ENCODE results near the gene PLA2R1.
A peak's percentile ranks its signal among the peaks of the same experiment; 100 is the strongest.

Gene PLA2R1

DNA sequence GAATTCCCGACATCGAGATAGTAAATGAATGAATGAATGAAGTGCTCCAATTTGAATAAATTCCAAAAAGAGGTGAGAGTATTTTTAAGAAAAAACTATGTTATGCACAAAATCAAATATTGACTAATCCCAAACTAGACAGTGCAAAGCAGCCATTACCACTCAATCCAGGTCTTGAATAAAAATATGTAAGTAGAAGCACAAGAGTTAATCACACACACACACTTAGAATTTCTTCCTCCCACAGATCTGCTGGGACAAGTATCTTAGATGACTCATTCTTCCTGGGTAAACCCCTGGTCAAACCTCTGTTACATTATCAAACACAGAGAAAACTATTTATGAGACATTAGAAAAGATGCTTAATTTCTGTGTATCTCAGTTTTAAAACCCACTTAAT, 102.0 kb downstream of the PLA2R1 start:
- Histone ChIP-seq H3K79me2 (ENCODE audit: insufficient read depth, low read length) (no peaks in the 10 kb centered on the region), H3K9ac (ENCODE audit: low read depth, low read length, poor library complexity, severe bottlenecking) (no peak overlapping the region), H4K20me1 (ENCODE audit: insufficient read depth, low read length, poor library complexity, severe bottlenecking) (no peaks in the 10 kb centered on the region), H3K9me2 (replicated peaks; ENCODE audit: low read depth, low read length) (no peaks in the 10 kb centered on the region), H3K9me3 (ENCODE audit: insufficient read depth, low read depth, low read length) (no peaks in the 10 kb centered on the region), H3K36me3 (ENCODE audit: insufficient read depth, low read length) (no peaks in the 10 kb centered on the region), H3K4me3 (ENCODE audit: low read length, poor library complexity, severe bottlenecking) (no peak overlapping the region), H3F3A (ENCODE audit: low read depth) (no peaks in the 10 kb centered on the region), H2AFZ (ENCODE audit: low read length) (no peak overlapping the region), H3K27me3 (ENCODE audit: insufficient read depth, low read length, poor library complexity, severe bottlenecking) (no peaks in the 10 kb centered on the region), H3K4me2 (ENCODE audit: low read depth, low read length, poor library complexity, severe bottlenecking) (peak overlapping the region; percentile 33), H3K4me1 (ENCODE audit: insufficient read depth, low read length, poor library complexity, severe bottlenecking) (peaks cover 12% of the 10 kb centered on the region)
- no peak for TF ChIP-seq EZH2phosphoT487 (IDR thresholded peaks at IDR 0.05; ENCODE audit: borderline replicate concordance)
- TF ChIP-seq, protein P1, sequence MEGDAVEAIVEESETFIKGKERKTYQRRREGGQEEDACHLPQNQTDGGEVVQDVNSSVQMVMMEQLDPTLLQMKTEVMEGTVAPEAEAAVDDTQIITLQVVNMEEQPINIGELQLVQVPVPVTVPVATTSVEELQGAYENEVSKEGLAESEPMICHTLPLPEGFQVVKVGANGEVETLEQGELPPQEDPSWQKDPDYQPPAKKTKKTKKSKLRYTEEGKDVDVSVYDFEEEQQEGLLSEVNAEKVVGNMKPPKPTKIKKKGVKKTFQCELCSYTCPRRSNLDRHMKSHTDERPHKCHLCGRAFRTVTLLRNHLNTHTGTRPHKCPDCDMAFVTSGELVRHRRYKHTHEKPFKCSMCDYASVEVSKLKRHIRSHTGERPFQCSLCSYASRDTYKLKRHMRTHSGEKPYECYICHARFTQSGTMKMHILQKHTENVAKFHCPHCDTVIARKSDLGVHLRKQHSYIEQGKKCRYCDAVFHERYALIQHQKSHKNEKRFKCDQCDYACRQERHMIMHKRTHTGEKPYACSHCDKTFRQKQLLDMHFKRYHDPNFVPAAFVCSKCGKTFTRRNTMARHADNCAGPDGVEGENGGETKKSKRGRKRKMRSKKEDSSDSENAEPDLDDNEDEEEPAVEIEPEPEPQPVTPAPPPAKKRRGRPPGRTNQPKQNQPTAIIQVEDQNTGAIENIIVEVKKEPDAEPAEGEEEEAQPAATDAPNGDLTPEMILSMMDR (conservative IDR thresholded peaks at IDR 0.05; ENCODE audit: low read length): no peak

DNA sequence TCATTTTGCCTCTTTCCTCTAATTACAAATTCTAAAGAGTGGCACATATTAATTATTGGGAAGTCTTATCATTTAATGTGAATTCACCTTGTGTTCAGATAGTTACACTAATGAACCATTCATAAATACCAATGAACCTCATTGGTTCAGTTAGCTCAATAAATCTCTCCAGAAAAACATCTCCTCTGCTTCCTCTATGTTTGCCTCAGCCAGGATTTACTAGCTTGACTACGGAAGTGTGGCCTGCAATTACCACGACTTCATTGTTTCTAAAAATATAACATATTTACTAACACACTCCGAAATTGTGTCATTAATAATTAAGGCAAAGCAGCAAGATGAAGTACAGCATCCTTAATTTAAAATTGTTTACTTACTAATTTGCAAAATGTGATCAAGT, 103.3 kb downstream of the PLA2R1 start:
- Histone ChIP-seq H3K9ac (ENCODE audit: low read depth, low read length, poor library complexity, severe bottlenecking) (no peak overlapping the region), H2AFZ (ENCODE audit: low read length) (no peak overlapping the region), H3K4me3 (ENCODE audit: low read length, poor library complexity, severe bottlenecking) (no peak overlapping the region), H3K27me3 (ENCODE audit: insufficient read depth, low read length, poor library complexity, severe bottlenecking) (no peaks in the 10 kb centered on the region), H3K4me1 (ENCODE audit: insufficient read depth, low read length, poor library complexity, severe bottlenecking) (peaks cover 12% of the 10 kb centered on the region), H4K20me1 (ENCODE audit: insufficient read depth, low read length, poor library complexity, severe bottlenecking) (no peaks in the 10 kb centered on the region), H3F3A (ENCODE audit: low read depth) (no peaks in the 10 kb centered on the region), H3K79me2 (ENCODE audit: insufficient read depth, low read length) (no peaks in the 10 kb centered on the region), H3K4me2 (ENCODE audit: low read depth, low read length, poor library complexity, severe bottlenecking) (no peak overlapping the region), H3K36me3 (ENCODE audit: insufficient read depth, low read length) (no peaks in the 10 kb centered on the region), H3K9me3 (ENCODE audit: insufficient read depth, low read depth, low read length) (no peaks in the 10 kb centered on the region), H3K9me2 (replicated peaks; ENCODE audit: low read depth, low read length) (no peaks in the 10 kb centered on the region)
- TF ChIP-seq, protein P1 (conservative IDR thresholded peaks at IDR 0.05; ENCODE audit: low read length): no peak
- TF ChIP-seq EZH2phosphoT487 (IDR thresholded peaks at IDR 0.05; ENCODE audit: borderline replicate concordance): no peak

DNA sequence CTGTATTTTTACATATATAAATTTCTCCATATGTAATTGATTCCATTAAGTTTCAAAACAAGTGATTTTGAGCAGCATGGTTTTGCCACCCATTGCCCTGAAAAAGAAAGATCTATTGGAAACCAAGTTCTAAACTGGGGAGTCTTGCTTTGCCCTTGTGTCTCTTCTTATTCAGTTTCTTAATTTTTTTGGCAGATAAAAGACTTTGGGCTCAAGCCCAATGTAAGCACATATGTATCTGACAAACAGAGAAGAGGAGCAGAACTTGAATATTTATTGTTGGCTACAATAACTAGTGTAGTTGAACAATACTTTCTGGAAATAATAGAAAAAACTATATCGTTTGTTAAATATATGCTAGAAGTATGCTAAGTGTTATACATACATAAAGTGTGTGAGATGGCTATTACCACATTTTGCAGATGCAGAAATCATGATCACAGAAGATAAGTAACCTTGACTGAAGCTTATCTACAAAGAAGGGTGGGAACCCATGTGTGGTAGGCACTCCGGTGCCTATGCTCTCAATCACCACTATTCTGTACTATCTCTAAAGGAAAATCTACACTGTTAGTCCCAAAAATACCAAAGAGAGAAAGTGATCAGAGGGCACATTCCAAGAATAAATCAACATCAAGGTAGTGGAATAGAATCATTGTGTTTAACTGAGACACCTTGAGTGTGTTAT, 109.1 kb downstream of the PLA2R1 start:
- TF ChIP-seq, protein P1 (conservative IDR thresholded peaks at IDR 0.05; ENCODE audit: low read length): no peak
- no peak for TF ChIP-seq EZH2phosphoT487 (IDR thresholded peaks at IDR 0.05; ENCODE audit: borderline replicate concordance)
- no peak overlapping the region for H3K4me3 ChIP-seq (ENCODE audit: low read length, poor library complexity, severe bottlenecking)

More for the DNA sequence above, 109.1 kb downstream of the PLA2R1 start:
- Histone ChIP-seq H3K36me3 (ENCODE audit: insufficient read depth, low read length) (no peaks in the 10 kb centered on the region), H3K4me1 (ENCODE audit: insufficient read depth, low read length, poor library complexity, severe bottlenecking) (no peaks in the 10 kb centered on the region), H4K20me1 (ENCODE audit: insufficient read depth, low read length, poor library complexity, severe bottlenecking) (no peaks in the 10 kb centered on the region), H3K27me3 (ENCODE audit: insufficient read depth, low read length, poor library complexity, severe bottlenecking) (no peaks in the 10 kb centered on the region), H3K4me2 (ENCODE audit: low read depth, low read length, poor library complexity, severe bottlenecking) (no peak overlapping the region), H3K9me2 (replicated peaks; ENCODE audit: low read depth, low read length) (no peaks in the 10 kb centered on the region), H2AFZ (ENCODE audit: low read length) (no peak overlapping the region), H3F3A (ENCODE audit: low read depth) (no peaks in the 10 kb centered on the region), H3K79me2 (ENCODE audit: insufficient read depth, low read length) (no peaks in the 10 kb centered on the region), H3K9me3 (ENCODE audit: insufficient read depth, low read depth, low read length) (no peaks in the 10 kb centered on the region), H3K9ac (ENCODE audit: low read depth, low read length, poor library complexity, severe bottlenecking) (no peak overlapping the region)

Measured in Loucy (cell line).